ENCODE data around the gene BMAL2. TPM values are rescaled to one million over a fixed set of nuclear protein-coding genes. Genes with fewer than 3 reads are reported as not detected.

Gene BMAL2
- total RNA-seq, 4 donors from 2014 or later = 7.6 to 16.6 (median 10.5) TPM

GRCh38 chr12:27366621-27367020 is 34.0 kb downstream of the BMAL2 start:
- Histone ChIP-seq H3K27ac (no peak overlapping the region), H3K4me3 (no peak overlapping the region), H3K27me3 (no peaks in the 10 kb centered on the region), H3K9me3 (no peaks in the 10 kb centered on the region), H3K36me3 (no peaks in the 10 kb centered on the region), H3K4me1 (no peaks in the 10 kb centered on the region)
- TF ChIP-seq POLR2A (IDR thresholded peaks at IDR 0.05) = no peak
- TF ChIP-seq POLR2AphosphoS5 (IDR thresholded peaks at IDR 0.05) = no peak
- no peak for TF ChIP-seq EP300 (IDR thresholded peaks at IDR 0.05)
- no peak for TF ChIP-seq CTCF (IDR thresholded peaks at IDR 0.05)
- 93% methylated on average over 3 of the region's 3 CpGs for WGBS
- no peak for DNase-seq (ENCODE audit: low spot score in 2 of 2)

- no peaks in the 10 kb centered on the region for H3K4me1 ChIP-seq
- TF ChIP-seq POLR2A (IDR thresholded peaks at IDR 0.05) (no peak), EP300 (IDR thresholded peaks at IDR 0.05) (no peak), CTCF (IDR thresholded peaks at IDR 0.05) (no peak), POLR2AphosphoS5 (IDR thresholded peaks at IDR 0.05) (no peak)
- 78% methylated on average over 6 of the region's 6 CpGs for WGBS
- H3K27me3 ChIP-seq = no peaks in the 10 kb centered on the region
- no peaks in the 10 kb centered on the region for H3K36me3 ChIP-seq
- no peak overlapping the region for H3K4me3 ChIP-seq
- H3K9me3 ChIP-seq = no peaks in the 10 kb centered on the region
- DNase-seq (ENCODE audit: low spot score in 2 of 2) = no peak
- H3K27ac ChIP-seq = no peak overlapping the region
These were observed 34.4 kb downstream of the BMAL2 start for GRCh38 chr12:27367078-27367477.

- Histone ChIP-seq H3K36me3 (no peaks in the 10 kb centered on the region), H3K27ac (no peak overlapping the region), H3K9me3 (no peaks in the 10 kb centered on the region), H3K4me1 (no peaks in the 10 kb centered on the region), H3K27me3 (no peaks in the 10 kb centered on the region), H3K4me3 (no peak overlapping the region)
- 70% methylated on average over 9 of the region's 9 CpGs for WGBS
- no peak for TF ChIP-seq CTCF (IDR thresholded peaks at IDR 0.05)
- TF ChIP-seq EP300 (IDR thresholded peaks at IDR 0.05) = no peak
- TF ChIP-seq POLR2A (IDR thresholded peaks at IDR 0.05) = no peak
- no peak for TF ChIP-seq POLR2AphosphoS5 (IDR thresholded peaks at IDR 0.05)
- no peak for DNase-seq (ENCODE audit: low spot score in 2 of 2)
These were observed 49.6 kb downstream of the BMAL2 start for GRCh38 chr12:27382171-27382795.

Other genes starting within 250 kb of the BMAL2 start
- gene STK38L, start 88.5 kb upstream of the BMAL2 start, total RNA-seq = 10 to 100 TPM; 16.5 to 28.7 (median 19.6) TPM
- 1 to 10 TPM in 2 of 4 donors, under 1 TPM in 2; 0.53 to 1.7 (median 1.1) TPM for gene SMCO2, start 113.9 kb downstream of the BMAL2 start, total RNA-seq
- 100 to 1,000 TPM in 1 of 4 donors, 10 to 100 TPM in 3; 48.6 to 148 (median 74.8) TPM for gene PPFIBP1, start 191.4 kb downstream of the BMAL2 start, total RNA-seq

Measured in suprapubic skin (tissue), 4 donors.